GM12872 (cell line): Measurements from ENCODE around the gene HBG2.

ENCODE experiments used
- CTCF ChIP-seq: IDR thresholded peaks from 3 replicates; pipeline ENCODE4 v1.5.1; 2011; ENCODE audit warnings: low read depth, mild to moderate bottlenecking, low read length, moderate library complexity; ENCODE audit not compliant: insufficient read depth

The HBG2 gene

GRCh38 chr11:5226732-5227310, 27.8 kb downstream of the HBG2 start, which contains the start of gene HBB:
Gene HBB (minus strand): TSS chr11:5227071. CDS start chr11:5227021, 50 bp downstream.
- TF ChIP-seq CTCF = no peak

- TF ChIP-seq CTCF = no peak
These were observed 29.1 kb downstream of the HBG2 start for GRCh38 chr11:5225480-5225871.

GRCh38 chr11:5224538-5225479, 29.8 kb downstream of the HBG2 start:
- TF ChIP-seq CTCF = no peak

DNA sequence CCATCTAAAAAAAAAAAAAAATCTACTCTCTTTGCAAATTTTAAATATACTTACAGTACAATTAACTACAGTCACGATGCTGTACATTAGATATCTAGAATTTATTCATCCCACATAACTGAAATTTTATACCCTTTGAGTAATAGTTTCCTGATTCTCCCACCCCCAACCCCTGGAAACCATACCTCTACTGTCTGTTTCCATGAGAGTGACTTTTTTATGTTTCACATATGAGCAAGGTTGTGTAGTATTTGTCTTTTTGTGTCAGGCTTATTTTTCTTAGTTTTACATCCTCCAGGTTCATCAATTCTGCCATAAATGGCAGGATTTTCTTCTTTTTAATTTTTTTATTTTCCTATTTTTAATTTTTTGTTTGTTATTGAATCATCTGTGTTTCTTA, 30.9 kb downstream of the HBG2 start:
- no peak for TF ChIP-seq CTCF

GRCh38 chr11:5223146-5223545, 31.4 kb downstream of the HBG2 start:
- no peak for TF ChIP-seq CTCF

DNA sequence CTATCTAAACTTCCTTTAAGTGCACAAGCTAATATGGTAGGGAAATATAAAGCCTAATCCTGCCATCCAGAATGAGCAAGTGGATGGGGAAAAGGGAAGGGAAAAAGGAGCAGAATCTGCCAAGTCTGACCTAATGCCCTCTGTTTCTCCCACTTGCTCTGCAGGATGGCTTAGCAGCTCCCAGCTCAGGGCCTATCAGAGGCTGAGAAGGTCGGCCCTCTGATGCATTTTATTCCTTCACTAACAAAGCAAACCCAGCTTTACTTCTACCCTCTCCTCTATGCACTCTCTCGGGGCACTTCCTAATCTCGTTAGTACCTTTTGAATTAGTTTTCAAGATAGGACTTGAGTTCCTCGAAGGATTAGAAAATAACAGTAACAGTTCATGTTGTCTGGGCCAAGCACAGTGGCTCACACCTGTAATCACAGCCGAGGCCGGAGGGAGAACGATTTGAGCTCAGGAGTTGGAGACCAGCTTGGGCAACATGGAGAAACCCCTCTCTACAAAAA, 44.1 kb downstream of the HBG2 start:
- TF ChIP-seq CTCF = no peak

DNA sequence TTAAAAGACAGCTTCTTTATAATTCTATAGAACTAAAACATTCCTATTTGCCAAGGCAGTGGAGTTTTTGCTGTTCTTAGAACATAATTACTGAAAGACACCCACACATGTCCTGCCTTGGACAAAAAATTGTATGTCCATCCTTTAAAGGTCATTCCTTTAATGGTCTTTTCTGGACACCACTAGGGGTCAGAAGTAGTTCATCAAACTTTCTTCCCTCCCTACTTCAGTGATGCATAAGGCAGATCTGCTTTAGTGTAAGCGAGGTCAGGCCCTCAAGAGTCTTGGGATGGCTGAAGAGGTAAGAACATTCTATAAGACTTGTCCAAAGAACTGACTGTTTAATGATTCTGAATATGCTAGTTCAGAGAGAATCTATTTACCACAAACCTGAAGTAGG, 49.8 kb downstream of the HBG2 start:
- peak; percentile 62 for TF ChIP-seq CTCF
